H1 (cell line): ENCODE results near the gene SYNJ2. TPM values are rescaled to one million over a fixed set of nuclear protein-coding genes. Genes with fewer than 3 reads are reported as not detected.

Source experiments
- CTCF ChIA-PET: fragments of 300-600 bp; sonication (Branson Sonifier 250); formaldehyde crosslinking; loops from one replicate; lab custom pipeline; 2021; ENCODE audit not compliant: partially characterized antibody; lab: Charles Lee
- POLR2A ChIA-PET: fragments of 300-600 bp; sonication (Branson Sonifier 250); formaldehyde crosslinking; loops from one replicate; lab custom pipeline; 2021; ENCODE audit warnings: inconsistent platforms; ENCODE audit not compliant: partially characterized antibody; lab: Charles Lee
- DNase-seq, 2 experiments: peaks; one replicate each; pipeline versions ENCODE4 v3.0.0 to v3.0.0-alpha.2; 2010 to 2022; ENCODE audit warnings: low spot score in 2 of 2, low read depth in 1 of 2, mixed read lengths in 1 of 2
- FAIRE-seq: peaks from 2 replicates; lab custom pipeline; 2011; peaks lifted over from hg19 to GRCh38; lab: Jason Lieb, UNC
- H2AFZ ChIP-seq: 2 replicates; pipeline ENCODE4 v1.8.1; 2012; ENCODE audit warnings: low read length, inconsistent platforms
- H2AK5ac ChIP-seq: 2 replicates; pipeline ENCODE4 v1.6.1; 2013; ENCODE audit warnings: low read depth, low read length
- H2BK120ac ChIP-seq: replicated peaks from 2 replicates; pipeline ENCODE3; 2013; ENCODE audit warnings: low read depth, low read length, inconsistent platforms
- H2BK12ac ChIP-seq: 2 replicates; pipeline ENCODE4 v1.6.1; 2013; ENCODE audit warnings: low read depth, low read length
- H2BK15ac ChIP-seq: 2 replicates; pipeline ENCODE4 v1.6.1; 2013; ENCODE audit warnings: low read length
- H2BK20ac ChIP-seq: 2 replicates; pipeline ENCODE4 v1.6.1; 2013; ENCODE audit warnings: low read length
- H2BK5ac ChIP-seq: 2 replicates; pipeline ENCODE4 v1.6.1; 2013; ENCODE audit warnings: low read depth, low read length
- H3K14ac ChIP-seq: 2 replicates; pipeline ENCODE4 v1.6.1; 2013; ENCODE audit warnings: inconsistent platforms; ENCODE audit not compliant: insufficient read length
- H3K18ac ChIP-seq: 2 replicates; pipeline ENCODE4 v1.6.1; 2013; ENCODE audit warnings: low read length; ENCODE audit errors: extremely low read depth
- H3K23ac ChIP-seq: 2 replicates; pipeline ENCODE4 v1.6.1; 2013; ENCODE audit warnings: inconsistent platforms; ENCODE audit not compliant: insufficient read length
- H3K23me2 ChIP-seq: 2 replicates; pipeline ENCODE4 v1.6.1; 2013; ENCODE audit warnings: low read depth, low read length
- H3K27ac ChIP-seq: 2 replicates; pipeline ENCODE4 v1.6.1; 2011; ENCODE audit warnings: low read depth, low read length, inconsistent platforms
- H3K27me3 ChIP-seq, 4 experiments: replicated peaks in 1 of 4; 1 replicate in 1 of 4; 2 replicates in 3 of 4; pipeline versions ENCODE4 v1.6.1 to v1.8.1; 2011 to 2013; ENCODE audit warnings: low read length in 3 of 4, mild to moderate bottlenecking in 3 of 4, inconsistent platforms in 2 of 4, mixed read lengths in 2 of 4, moderate library complexity in 1 of 4; ENCODE audit not compliant: control insufficient read depth in 3 of 4, insufficient read depth in 3 of 4; ENCODE audit errors: extremely low read depth in 1 of 4
- H3K36me3 ChIP-seq, 4 experiments: 2 replicates each; pipeline versions ENCODE4 v1.6.1 to v1.8.1; 2011 to 2013; ENCODE audit warnings: mild to moderate bottlenecking in 4 of 4, low read length in 3 of 4, moderate library complexity in 2 of 4, control low read depth in 1 of 4, inconsistent platforms in 1 of 4; ENCODE audit not compliant: insufficient read depth in 4 of 4, control insufficient read depth in 2 of 4
- H3K4ac ChIP-seq: replicated peaks from 2 replicates; pipeline ENCODE3; 2013; ENCODE audit warnings: low read length, low read depth, mixed read lengths, inconsistent platforms; ENCODE audit not compliant: insufficient read length
- H3K4me1 ChIP-seq, 4 experiments: replicated peaks in 1 of 4; 1 replicate in 1 of 4; 2 replicates in 3 of 4; pipeline versions ENCODE4 v1.6.1 to v1.8.1; 2011 to 2013; ENCODE audit warnings: low read length in 3 of 4, inconsistent platforms in 2 of 4, mixed read lengths in 1 of 4; ENCODE audit not compliant: insufficient read depth in 4 of 4, control insufficient read depth in 3 of 4
- H3K4me2 ChIP-seq, 2 experiments: 2 replicates each; pipeline versions ENCODE4 v1.6.1 to v1.8.1; 2011 to 2013; ENCODE audit warnings: low read depth in 2 of 2, low read length in 2 of 2, control low read depth in 1 of 2, inconsistent platforms in 1 of 2, mild to moderate bottlenecking in 1 of 2; ENCODE audit not compliant: insufficient read depth in 1 of 2
- H3K4me3 ChIP-seq, 4 experiments: fragments of 200-600, 300-600 bp in 1 of 4; sonication (generic), shearing (Covaris generic), sonication (Bioruptor Twin) in 1 of 4; 2 replicates each; pipeline versions ENCODE4 v1.5.1 to v1.8.1; 2011 to 2016; ENCODE audit warnings: low read length in 4 of 4, low read depth in 3 of 4, control low read depth in 2 of 4, inconsistent platforms in 2 of 4, mild to moderate bottlenecking in 2 of 4, mixed read lengths in 1 of 4, moderate library complexity in 1 of 4; ENCODE audit not compliant: insufficient read depth in 2 of 4; ENCODE audit errors: extremely low read depth in 1 of 4
- H3K56ac ChIP-seq: replicated peaks from 2 replicates; pipeline ENCODE3; 2013; ENCODE audit warnings: low read depth, mild to moderate bottlenecking, mixed read lengths, low read length, inconsistent platforms; ENCODE audit not compliant: insufficient read length
- H3K79me1 ChIP-seq: 2 replicates; pipeline ENCODE4 v1.6.1; 2013; ENCODE audit warnings: low read depth, low read length, control low read depth
- H3K79me2 ChIP-seq, 2 experiments: 2 replicates each; pipeline versions ENCODE4 v1.6.1 to v1.8.1; 2012 to 2013; ENCODE audit warnings: low read length in 2 of 2, mild to moderate bottlenecking in 2 of 2, inconsistent platforms in 1 of 2; ENCODE audit not compliant: insufficient read depth in 2 of 2, control insufficient read depth in 1 of 2
- H3K9ac ChIP-seq, 4 experiments: replicated peaks in 1 of 4; 1 replicate in 1 of 4; 2 replicates in 3 of 4; pipeline versions ENCODE4 v1.6.1 to v1.8.1; 2011 to 2013; ENCODE audit warnings: low read depth in 3 of 4, low read length in 3 of 4, control low read depth in 2 of 4, mild to moderate bottlenecking in 2 of 4, moderate library complexity in 2 of 4, inconsistent platforms in 1 of 4; ENCODE audit errors: extremely low read depth in 1 of 4
- H3K9me3 ChIP-seq, 2 experiments: 2 replicates each; pipeline versions ENCODE4 v1.6.1 to v1.8.1; 2012 to 2013; ENCODE audit warnings: mild to moderate bottlenecking in 2 of 2, moderate library complexity in 2 of 2, control low read depth in 1 of 2, inconsistent platforms in 1 of 2, low read depth in 1 of 2, low read length in 1 of 2, mixed read lengths in 1 of 2; ENCODE audit not compliant: insufficient read depth in 2 of 2
- H4K20me1 ChIP-seq, 2 experiments: replicated peaks in 1 of 2; 2 replicates each; pipeline versions ENCODE3 to v1.8.1; 2011 to 2013; ENCODE audit warnings: inconsistent platforms in 2 of 2, low read length in 2 of 2, mild to moderate bottlenecking in 1 of 2; ENCODE audit not compliant: insufficient read depth in 2 of 2, control insufficient read depth in 1 of 2
- H4K5ac ChIP-seq: 2 replicates; pipeline ENCODE4 v1.6.1; 2013; ENCODE audit warnings: low read length, low read depth, mixed read lengths, inconsistent platforms; ENCODE audit not compliant: insufficient read length
- H4K8ac ChIP-seq: 2 replicates; pipeline ENCODE4 v1.8.0; 2013; ENCODE audit warnings: mild to moderate bottlenecking, moderate library complexity, low read length, inconsistent platforms; ENCODE audit not compliant: insufficient read depth; ENCODE audit errors: extremely low read depth
- H4K91ac ChIP-seq: replicated peaks from 2 replicates; pipeline ENCODE3; 2013; ENCODE audit warnings: low read length, mixed read lengths, inconsistent platforms; ENCODE audit not compliant: insufficient read length
- TAF1 ChIP-seq: IDR thresholded peaks from 2 replicates; pipeline ENCODE4 v1.6.1; 2011; ENCODE audit warnings: mild to moderate bottlenecking, low read depth, low read length
- WGBS, 2 experiments: shearing (Covaris generic) in 1 of 2; methylation state at CpG; one replicate each; pipeline versions ENCODE4 v1.1.6 to v1.1.7; 2013 to 2015; ENCODE audit warnings: low lambda C conversion rate in 2 of 2, mixed read lengths in 2 of 2, inconsistent platforms in 1 of 2, low coverage in 1 of 2, missing lambda C conversion rate in 1 of 2; ENCODE audit not compliant: insufficient replicate concordance in 2 of 2, insufficient coverage in 1 of 2, insufficient read length in 1 of 2; ENCODE audit errors: extremely low coverage in 1 of 2, missing lambda C conversion rate in 1 of 2; 5-methylcytosine and 5-hydroxymethylcytosine counted together
- polyA plus RNA-seq, 7 experiments: library from polyadenylated mRNA; depleted of rRNA in 3 of 7; stranded (reverse) in 5 of 7; unstranded in 2 of 7; fragments of >200 nt in 5 of 7; fragments of 200-250 nt in 2 of 7; gene quantifications; 1 replicate in 5 of 7; 2 replicates in 1 of 7; 4 replicates in 1 of 7; pipeline versions ENCODE4 v1.2.1 to v1.2.3, GENCODE V29; 2011 to 2013; ENCODE audit warnings: missing spikeins in 2 of 7, mixed read lengths in 2 of 7
- total RNA-seq: library from RNA; stranded (reverse); fragmentation: NEBNext Ultra II Directional; extraction: Animal tissue kit (Norgen Biotek cat#: 25700); gene quantifications from 2 replicates; pipeline ENCODE4 v1.2.1, GENCODE V29; 2021

SYNJ2 gene
- total and polyA plus RNA-seq, 2 of the 8 experiments (the other 6 are each of a cell fraction or from before 2014, with no cell fraction given), result 3.7 to 13.9 TPM

DNA sequence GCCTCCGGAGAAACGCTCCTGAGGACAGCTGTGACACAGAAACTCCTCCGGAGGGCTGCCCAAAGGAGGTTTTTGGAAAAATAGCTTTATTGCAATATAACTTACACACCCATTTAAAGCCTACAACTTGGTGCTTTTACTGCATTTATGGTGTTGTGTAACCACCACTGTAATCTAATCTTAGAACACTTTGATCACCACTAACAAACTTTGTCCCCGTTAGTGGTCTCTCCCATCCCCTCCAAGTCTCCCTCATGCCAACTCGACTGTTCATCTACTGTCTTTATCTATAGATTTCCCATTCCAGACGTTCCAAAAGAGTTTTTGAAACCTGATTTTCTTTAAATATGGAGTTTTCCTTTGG is 62.8 kb downstream of the SYNJ2 start:
- Histone ChIP-seq H2BK12ac (no peak overlapping the region), H3K4me3 (no peak overlapping the region), H4K20me1 (peaks cover 2 to 3% of the 10 kb centered on the region in 2 experiments), H3K4me1 (peaks cover 0 to 4% (median under 1%) of the 10 kb centered on the region in 4 experiments; a peak in 3 of 7 replicates), H3K9me3 (no peaks in the 10 kb centered on the region), H3K4me2 (no peak overlapping the region), H3K56ac (no peak overlapping the region), H3K9ac (no peak overlapping the region), H2AK5ac (no peak overlapping the region), H2BK120ac (no peak overlapping the region), H3K23me2 (peaks cover 3% of the 10 kb centered on the region; the same call in 1 of the 2 replicates), H2BK15ac (no peak overlapping the region), H4K8ac (peak overlapping the region; percentile 11; the same call in 1 of the 2 replicates), H3K79me2 (no peaks in the 10 kb centered on the region), H3K27ac (no peak overlapping the region), H3K18ac (no peak overlapping the region), H2BK5ac (no peak overlapping the region), H3K27me3 (no peaks in the 10 kb centered on the region), H3K14ac (no peak overlapping the region), H3K36me3 (no peaks in the 10 kb centered on the region), H4K5ac (no peak overlapping the region), H2AFZ (no peak overlapping the region), H2BK20ac (no peak overlapping the region), H3K23ac (no peak overlapping the region), H3K4ac (no peak overlapping the region), H3K79me1 (no peaks in the 10 kb centered on the region; the same call in 1 of the 2 replicates), H4K91ac (no peak overlapping the region)
- no peak for DNase-seq
- 93% methylated on average over 6 of the region's 6 CpGs; no CpG with 5 or more reads in 1 of the 2 experiments for WGBS, 2 experiments
- POLR2A ChIA-PET, result no interaction called here
- TF ChIP-seq TAF1, result no peak
- no peak for FAIRE-seq
- CTCF ChIA-PET, result interaction anchor here (0.7 to 1.6 kb wide), 3 partner anchors 17 to 70 kb away, joined by 3 to 4 read pairs (median 3); no protein-coding TSS in a partner anchor
